Jurkat, Clone E6-1 (cell line): ENCODE data around the gene TTLL4.

ENCODE experiments used
- DNase-seq: peaks from one replicate; pipeline ENCODE4 v3.0.0-alpha.2; 2011; ENCODE audit warnings: low read depth, low spot score
- H3K4me3 ChIP-seq: 2 replicates; pipeline ENCODE4 v1.5.1; 2011; ENCODE audit warnings: mild to moderate bottlenecking, low read length, control low read depth, moderate library complexity

Gene TTLL4

GRCh38 chr2:218777276-218777990 is 66.8 kb downstream of the TTLL4 start:
- no peak for DNase-seq

GRCh38 chr2:218780046-218780445 is 69.4 kb downstream of the TTLL4 start:
- H3K4me3 ChIP-seq, result no peak overlapping the region
- DNase-seq, result no peak

More at GRCh38 chr2:218777276-218777990, 66.8 kb downstream of the TTLL4 start:
- H3K4me3 ChIP-seq, result no peak overlapping the region

GRCh38 chr2:218780851-218781690 is 70.4 kb downstream of the TTLL4 start:
- DNase-seq, result no peak
- no peak overlapping the region for H3K4me3 ChIP-seq

GRCh38 chr2:218781691-218782527 is 71.3 kb downstream of the TTLL4 start, which contains the start of gene CYP27A1:
Gene CYP27A1 (plus strand): TSS chr2:218782147. CDS start chr2:218782183, 36 bp downstream.
- H3K4me3 ChIP-seq, result no peak within 1 kb of the TSS

GRCh38 chr2:218782528-218782844 is 71.9 kb downstream of the TTLL4 start:
- DNase-seq, result no peak
- no peak overlapping the region for H3K4me3 ChIP-seq

More at GRCh38 chr2:218781691-218782527, 71.3 kb downstream of the TTLL4 start, which contains the start of gene CYP27A1:
- DNase-seq, result no peak

- no peak for DNase-seq
- no peak overlapping the region for H3K4me3 ChIP-seq
Observed at GRCh38 chr2:218783688-218784087, 73.1 kb downstream of the TTLL4 start.

GRCh38 chr2:218785103-218785502 is 74.5 kb downstream of the TTLL4 start:
- H3K4me3 ChIP-seq, result no peak overlapping the region
- no peak for DNase-seq

- H3K4me3 ChIP-seq, result no peak overlapping the region
- DNase-seq, result no peak
Observed at GRCh38 chr2:218786133-218786532, 75.5 kb downstream of the TTLL4 start.

GRCh38 chr2:218788529-218789255 is 78.1 kb downstream of the TTLL4 start:
- H3K4me3 ChIP-seq, result no peak overlapping the region
- DNase-seq, result no peak

- DNase-seq, result no peak
- H3K4me3 ChIP-seq, result no peak overlapping the region
Observed at GRCh38 chr2:218792433-218792832, 81.8 kb downstream of the TTLL4 start.

GRCh38 chr2:218796691-218797090 is 86.1 kb downstream of the TTLL4 start:
- DNase-seq, result no peak
- H3K4me3 ChIP-seq, result no peak overlapping the region

GRCh38 chr2:218798767-218799504 is 88.3 kb downstream of the TTLL4 start:
- DNase-seq, result no peak
- H3K4me3 ChIP-seq, result no peak overlapping the region

GRCh38 chr2:218799990-218800389 is 89.4 kb downstream of the TTLL4 start:
- no peak overlapping the region for H3K4me3 ChIP-seq
- DNase-seq, result no peak

GRCh38 chr2:218802386-218802994 is 91.9 kb downstream of the TTLL4 start:
- no peak overlapping the region for H3K4me3 ChIP-seq
- DNase-seq, result peak; percentile 70

GRCh38 chr2:218804817-218805216 is 94.2 kb downstream of the TTLL4 start:
- no peak overlapping the region for H3K4me3 ChIP-seq
- DNase-seq, result no peak
